ENCODE results near the gene CLEC6A. TPM values are rescaled to one million over a fixed set of nuclear protein-coding genes. Genes with fewer than 3 reads are reported as not detected.
"Not testable (repeated sequence)": the region's sequence is repeated elsewhere in the genome, so short reads cannot be mapped to it uniquely, and the experiment has no call there.

The CLEC6A gene
- not detected for total RNA-seq
- total RNA-seq (2013) = 0.07 TPM

DNA sequence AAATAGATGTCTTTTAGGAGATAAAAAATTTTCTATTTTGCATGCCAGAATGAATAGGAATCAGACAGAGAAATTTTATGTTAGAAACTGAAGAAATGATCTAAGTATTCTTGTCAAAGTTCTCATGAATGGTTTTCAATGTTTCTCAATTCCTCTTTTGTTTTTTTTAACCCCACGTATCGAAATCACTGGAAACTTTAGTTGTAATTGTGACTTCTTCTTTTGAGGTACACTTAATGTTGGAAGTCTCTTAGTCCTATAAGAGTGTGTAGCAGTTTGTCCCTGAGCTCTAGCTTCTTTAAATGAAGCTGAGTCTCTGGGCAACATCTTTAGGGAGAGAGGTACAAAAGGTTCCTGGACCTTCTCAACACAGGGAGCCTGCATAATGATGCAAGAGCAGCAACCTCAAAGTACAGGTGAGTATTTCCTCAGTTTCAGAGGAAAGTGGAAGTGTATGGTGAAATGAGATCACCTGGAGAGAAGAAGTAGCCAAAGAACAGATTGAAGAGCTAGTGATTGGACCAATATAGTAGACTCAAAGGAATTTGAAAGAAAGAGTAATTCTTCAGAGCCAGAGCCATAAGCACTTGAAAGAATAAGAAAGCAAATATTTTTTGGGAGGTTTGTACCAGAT is at the start of gene CLEC6A:
TSS of gene CLEC6A (plus strand) at position 236 of the 634 bp plus-strand sequence. CDS start at position 386, 150 bp downstream.
- H3K36me3 Mint-ChIP-seq = no peaks in the 10 kb centered on the region
- Histone ChIP-seq H3K27ac (ENCODE audit: low read length) (no peak within 1 kb of the TSS), H3K4me3 (ENCODE audit: low read length) (no peak within 1 kb of the TSS), H3K36me3 (ENCODE audit: control insufficient read depth, insufficient read depth, low read length) (no peaks in the 10 kb centered on the region), H3K9me3 (ENCODE audit: control insufficient read depth, insufficient read depth, low read length) (no peaks in the 10 kb centered on the region), H3K27me3 (ENCODE audit: control insufficient read depth, insufficient read depth, low read length) (no peaks in the 10 kb centered on the region), H3K4me1 (ENCODE audit: control insufficient read depth, insufficient read depth, low read length) (no peaks in the 10 kb centered on the region)
- TF ChIP-seq, protein P1, sequence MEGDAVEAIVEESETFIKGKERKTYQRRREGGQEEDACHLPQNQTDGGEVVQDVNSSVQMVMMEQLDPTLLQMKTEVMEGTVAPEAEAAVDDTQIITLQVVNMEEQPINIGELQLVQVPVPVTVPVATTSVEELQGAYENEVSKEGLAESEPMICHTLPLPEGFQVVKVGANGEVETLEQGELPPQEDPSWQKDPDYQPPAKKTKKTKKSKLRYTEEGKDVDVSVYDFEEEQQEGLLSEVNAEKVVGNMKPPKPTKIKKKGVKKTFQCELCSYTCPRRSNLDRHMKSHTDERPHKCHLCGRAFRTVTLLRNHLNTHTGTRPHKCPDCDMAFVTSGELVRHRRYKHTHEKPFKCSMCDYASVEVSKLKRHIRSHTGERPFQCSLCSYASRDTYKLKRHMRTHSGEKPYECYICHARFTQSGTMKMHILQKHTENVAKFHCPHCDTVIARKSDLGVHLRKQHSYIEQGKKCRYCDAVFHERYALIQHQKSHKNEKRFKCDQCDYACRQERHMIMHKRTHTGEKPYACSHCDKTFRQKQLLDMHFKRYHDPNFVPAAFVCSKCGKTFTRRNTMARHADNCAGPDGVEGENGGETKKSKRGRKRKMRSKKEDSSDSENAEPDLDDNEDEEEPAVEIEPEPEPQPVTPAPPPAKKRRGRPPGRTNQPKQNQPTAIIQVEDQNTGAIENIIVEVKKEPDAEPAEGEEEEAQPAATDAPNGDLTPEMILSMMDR (IDR thresholded peaks at IDR 0.05) = no peak
- no peak within 1 kb of the TSS for H3K4me3 Mint-ChIP-seq
- H3K27me3 Mint-ChIP-seq (ENCODE audit: low read depth in 2 of 2) = peaks cover 33 to 44% of the 10 kb centered on the region in 2 donors
- ATAC-seq (no peak), DNase-seq (no peak)
- intact Hi-C loops (cut with micrococcal nuclease) = no loop called here
- H3K4me1 Mint-ChIP-seq = no peaks in the 10 kb centered on the region
- no CpG with 5 or more reads among the region's 2 CpGs for WGBS (ENCODE audit: insufficient coverage)
- no peak within 1 kb of the TSS for H3K27ac Mint-ChIP-seq
- H3K9me3 Mint-ChIP-seq = no peaks in the 10 kb centered on the region

DNA sequence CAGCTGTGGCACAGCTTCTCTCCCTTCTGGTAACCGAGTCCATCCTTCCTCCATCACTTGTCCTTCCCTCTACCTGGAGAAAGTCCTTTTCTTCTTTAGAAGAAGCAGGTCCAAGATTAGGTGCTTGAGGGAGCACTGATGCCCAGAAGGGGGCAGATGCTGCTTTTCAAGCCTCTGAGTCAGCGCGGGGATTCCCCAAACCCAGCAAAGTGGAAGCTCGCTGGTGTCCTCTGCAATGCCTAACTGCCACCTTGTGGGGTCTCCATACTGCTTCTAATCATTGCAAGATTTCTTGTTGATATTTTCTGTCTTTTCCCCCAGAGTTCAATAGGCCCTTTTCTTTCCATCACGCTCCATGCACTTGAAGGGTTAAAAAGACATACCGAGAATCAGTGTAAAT is 36.2 kb upstream of the CLEC6A start:
- H3K4me3 Mint-ChIP-seq; intact Hi-C loops (cut with micrococcal nuclease); H3K4me1 Mint-ChIP-seq; H3K27ac Mint-ChIP-seq; ATAC-seq; H3K27me3 Mint-ChIP-seq (ENCODE audit: low read depth in 2 of 2); H3K4me3 ChIP-seq (ENCODE audit: low read length); H3K4me1 ChIP-seq (ENCODE audit: control insufficient read depth, insufficient read depth, low read length); H3K9me3 ChIP-seq (ENCODE audit: control insufficient read depth, insufficient read depth, low read length); H3K36me3 ChIP-seq (ENCODE audit: control insufficient read depth, insufficient read depth, low read length); DNase-seq; H3K27ac ChIP-seq (ENCODE audit: low read length); H3K36me3 Mint-ChIP-seq; H3K9me3 Mint-ChIP-seq; H3K27me3 ChIP-seq (ENCODE audit: control insufficient read depth, insufficient read depth, low read length): not testable (repeated sequence)
- no CpG with 5 or more reads among the region's 6 CpGs for WGBS (ENCODE audit: insufficient coverage)

DNA sequence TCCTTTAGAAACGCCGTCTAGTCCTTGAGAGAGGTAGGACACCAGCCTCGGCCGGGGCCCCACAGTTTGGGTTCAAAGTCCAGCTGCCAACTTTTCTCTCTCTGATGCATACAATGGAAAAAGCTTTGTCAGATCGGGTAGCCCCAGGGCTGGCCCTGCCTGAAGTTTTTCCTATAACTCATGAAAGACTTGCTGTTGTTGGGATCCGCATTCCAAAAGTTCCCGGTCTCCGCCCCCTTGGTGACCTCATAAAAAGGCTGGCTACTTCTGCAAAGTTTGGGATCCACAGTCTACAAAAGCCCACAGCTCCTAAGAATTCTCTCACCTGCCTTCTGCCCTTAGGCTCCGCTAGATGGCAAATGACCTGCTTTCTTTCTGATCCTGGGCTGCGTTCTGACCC is 35.3 kb upstream of the CLEC6A start:
- no peak overlapping the region for H3K27ac ChIP-seq (ENCODE audit: low read length)
- Mint-ChIP-seq H3K27ac (no peak overlapping the region), H3K4me1 (no peaks in the 10 kb centered on the region), H3K4me3 (no peak overlapping the region), H3K36me3 (no peaks in the 10 kb centered on the region), H3K9me3 (no peaks in the 10 kb centered on the region), H3K27me3 (ENCODE audit: low read depth in 2 of 2) (no peaks in the 10 kb centered on the region)
- DNase-seq (no peak), ATAC-seq (no peak)
- no peak overlapping the region for H3K4me3 ChIP-seq (ENCODE audit: low read length)
- H3K36me3 ChIP-seq (ENCODE audit: control insufficient read depth, insufficient read depth, low read length) = no peaks in the 10 kb centered on the region
- TF ChIP-seq, protein P1 (IDR thresholded peaks at IDR 0.05) = no peak
- H3K27me3 ChIP-seq (ENCODE audit: control insufficient read depth, insufficient read depth, low read length) = no peaks in the 10 kb centered on the region
- H3K9me3 ChIP-seq (ENCODE audit: control insufficient read depth, insufficient read depth, low read length) = no peaks in the 10 kb centered on the region
- whole genome bisulfite sequencing (ENCODE audit: insufficient coverage) = no CpG with 5 or more reads among the region's 10 CpGs
- no peaks in the 10 kb centered on the region for H3K4me1 ChIP-seq (ENCODE audit: control insufficient read depth, insufficient read depth, low read length)
- intact Hi-C loops (cut with micrococcal nuclease) = no loop called here

DNA sequence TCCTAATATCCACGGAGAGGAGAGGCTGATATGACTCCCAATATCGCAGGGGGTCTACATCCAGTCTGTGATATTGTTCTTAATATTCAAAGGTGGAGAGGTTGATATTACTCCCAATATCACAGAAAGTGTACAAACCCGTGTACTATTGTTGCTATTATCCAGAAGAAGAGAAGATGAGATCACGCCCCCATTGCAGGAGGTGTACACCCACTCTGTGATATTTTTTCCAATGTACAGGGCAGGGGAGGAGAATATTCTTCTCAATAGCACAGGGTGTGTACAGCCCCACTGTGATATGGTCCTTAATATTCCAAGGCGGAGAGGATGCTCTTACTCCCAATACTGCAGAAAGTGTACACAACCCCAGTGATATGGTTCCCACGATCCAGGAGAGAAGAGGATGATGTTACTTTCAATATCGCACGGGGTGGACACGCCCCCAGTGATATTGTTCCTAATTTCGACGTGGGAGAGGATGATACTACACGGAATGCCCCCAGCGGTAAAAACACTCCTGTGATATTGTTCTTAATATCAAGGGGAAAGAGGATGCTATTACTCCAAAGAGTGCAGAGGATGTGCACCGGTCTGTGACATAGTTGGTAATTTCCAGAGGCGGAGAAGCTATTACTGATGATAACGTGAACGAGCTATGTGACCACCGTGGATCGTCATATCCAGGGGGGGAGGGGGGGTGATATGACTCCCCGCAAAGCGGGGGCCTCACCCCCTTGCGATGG is 11.1 kb upstream of the CLEC6A start:
- not testable (repeated sequence) for H3K4me1 ChIP-seq (ENCODE audit: control insufficient read depth, insufficient read depth, low read length)

More for the DNA sequence above, 11.1 kb upstream of the CLEC6A start:
- H3K9me3 ChIP-seq (ENCODE audit: control insufficient read depth, insufficient read depth, low read length); H3K4me1 Mint-ChIP-seq; H3K27ac ChIP-seq (ENCODE audit: low read length); H3K36me3 ChIP-seq (ENCODE audit: control insufficient read depth, insufficient read depth, low read length); H3K27ac Mint-ChIP-seq; ATAC-seq; H3K4me3 ChIP-seq (ENCODE audit: low read length); H3K27me3 Mint-ChIP-seq (ENCODE audit: low read depth in 2 of 2); H3K4me3 Mint-ChIP-seq; H3K9me3 Mint-ChIP-seq; H3K36me3 Mint-ChIP-seq; intact Hi-C loops (cut with micrococcal nuclease); H3K27me3 ChIP-seq (ENCODE audit: control insufficient read depth, insufficient read depth, low read length): not testable (repeated sequence)
- 92% methylated on average over 14 of the region's 22 CpGs for WGBS (ENCODE audit: insufficient coverage)
- peak in 1 of 2 donors; percentile 1 for DNase-seq

Data from natural killer cell (primary cell).